ENCODE data around the gene CCAR1. TPM values are rescaled to one million over a fixed set of nuclear protein-coding genes. Genes with fewer than 3 reads are reported as not detected.
"Not testable (repeated sequence)": the region's sequence is repeated elsewhere in the genome, so short reads cannot be mapped to it uniquely, and the experiment has no call there.

Gene CCAR1
- polyA plus RNA-seq, 2 of the 4 experiments (the other 2 are of a cell fraction), result 98.8 to 107 TPM

DNA sequence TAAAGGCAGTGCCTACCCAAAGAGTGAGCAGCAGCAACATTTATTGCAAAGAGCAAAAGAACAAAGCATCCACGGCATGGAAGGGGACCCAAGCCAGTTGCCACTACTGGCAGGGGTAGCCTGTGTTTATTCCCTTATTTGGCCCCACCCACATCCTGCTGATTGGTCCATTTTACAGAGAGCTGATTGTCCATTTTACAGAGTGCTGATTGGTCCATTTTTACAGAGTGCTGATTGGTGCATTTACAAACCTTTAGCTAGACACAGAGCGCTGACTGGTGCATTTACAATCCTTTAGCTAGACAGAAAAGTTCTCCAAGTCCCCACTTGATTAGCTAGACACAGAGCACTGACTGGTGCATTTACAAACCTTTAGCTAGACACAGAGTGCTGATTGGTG, 101.6 kb downstream of the CCAR1 start:
- H3K9me3 ChIP-seq; H3K4me1 ChIP-seq; POLR2A ChIA-PET; H3K4me3 ChIP-seq; H3K4me2 ChIP-seq; DNase-seq (ENCODE audit: low read depth in 1 of 2, low spot score in 1 of 2); ATAC-seq; FAIRE-seq; H3K27ac ChIP-seq: not testable (repeated sequence)
- 97% methylated on average over 2 of the region's 2 CpGs for WGBS (ENCODE audit: missing lambda C conversion rate)
- CTCF ChIA-PET, result interaction anchor here (0.5 to 0.6 kb wide), 2 partner anchors 100 to 205 kb away, joined by 3 read pairs; no protein-coding TSS in a partner anchor
- peak; percentile 83 for TF ChIP-seq MAFK (IDR thresholded peaks at IDR 0.05; ENCODE audit: partially characterized antibody)

DNA sequence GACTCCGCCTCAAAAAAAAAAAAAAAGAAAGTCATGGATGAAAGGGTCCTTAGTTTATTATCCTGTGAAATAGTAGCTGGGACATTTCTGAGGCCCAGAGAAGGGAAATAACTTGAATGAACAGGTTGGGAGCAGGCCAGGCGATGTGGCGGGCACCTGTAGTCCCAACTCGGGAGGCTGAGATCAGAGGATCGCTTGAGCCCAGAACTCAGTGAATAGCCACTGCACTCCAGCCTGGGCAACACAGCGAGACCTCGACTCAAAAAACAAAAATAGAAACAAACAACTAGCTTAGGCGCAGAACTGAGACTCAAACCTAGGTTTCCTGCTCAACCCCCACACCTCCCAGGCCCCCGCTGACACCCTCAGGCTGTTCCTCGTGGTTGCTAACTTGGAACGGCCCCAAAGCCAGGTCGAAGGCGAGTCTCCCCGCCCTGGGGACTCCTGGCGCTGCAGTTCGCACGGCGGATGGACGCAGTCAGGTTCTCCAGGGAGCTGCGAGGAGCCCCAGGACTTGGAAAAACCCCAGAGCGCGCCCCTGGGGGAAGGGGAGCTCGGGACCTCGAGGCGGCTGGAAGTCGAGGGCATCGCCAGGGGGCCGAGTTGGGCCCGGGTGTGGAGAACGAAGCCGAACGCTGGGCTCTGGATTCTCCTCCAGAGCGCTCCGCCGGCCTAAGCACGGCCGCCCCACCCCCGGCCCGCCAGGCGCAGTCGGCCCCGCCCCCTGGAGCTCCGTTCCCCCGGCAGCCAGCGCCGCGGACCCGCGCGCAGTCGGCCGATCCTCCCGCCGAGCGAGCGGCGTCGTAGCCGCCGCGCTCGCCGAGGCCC, 105.9 kb downstream of the CCAR1 start, which contains the start of gene STOX1:
STOX1 (plus strand) TSS at position 768 of the 828 bp plus-strand sequence. CDS start 93 bp downstream, outside the sequence.
- peak within 1 kb of the TSS; percentile 81 to 84 for H3K27ac ChIP-seq
- TF ChIP-seq, protein P1, sequence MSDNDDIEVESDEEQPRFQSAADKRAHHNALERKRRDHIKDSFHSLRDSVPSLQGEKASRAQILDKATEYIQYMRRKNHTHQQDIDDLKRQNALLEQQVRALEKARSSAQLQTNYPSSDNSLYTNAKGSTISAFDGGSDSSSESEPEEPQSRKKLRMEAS (IDR thresholded peaks at IDR 0.05), result peak; percentile 76
- no peak for TF ChIP-seq POLR2AphosphoS2 (conservative IDR thresholded peaks at IDR 0.05; ENCODE audit: low read length)
- peak; percentile 34 for TF ChIP-seq POLR2A (IDR thresholded peaks at IDR 0.05; ENCODE audit: low read length)
- no peak for TF ChIP-seq JUN (IDR thresholded peaks at IDR 0.05)
- no peak for TF ChIP-seq EHF (CRISPR knock-in tag; IDR thresholded peaks at IDR 0.05)
- TF ChIP-seq, protein P2, sequence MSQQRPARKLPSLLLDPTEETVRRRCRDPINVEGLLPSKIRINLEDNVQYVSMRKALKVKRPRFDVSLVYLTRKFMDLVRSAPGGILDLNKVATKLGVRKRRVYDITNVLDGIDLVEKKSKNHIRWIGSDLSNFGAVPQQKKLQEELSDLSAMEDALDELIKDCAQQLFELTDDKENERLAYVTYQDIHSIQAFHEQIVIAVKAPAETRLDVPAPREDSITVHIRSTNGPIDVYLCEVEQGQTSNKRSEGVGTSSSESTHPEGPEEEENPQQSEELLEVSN (IDR thresholded peaks at IDR 0.05; ENCODE audit: borderline replicate concordance, low read depth), result peak; percentile 82
- TF ChIP-seq PHF8 (IDR thresholded peaks at IDR 0.05; ENCODE audit: borderline replicate concordance, low read depth), result peak; percentile 49; the same call in 1 of the 2 replicates
- FAIRE-seq, result no peak
- DNase-seq (ENCODE audit: low read depth in 1 of 2, low spot score in 1 of 2), result peak; percentile 56 to 83
- no peaks in the 10 kb centered on the region for H3K4me1 ChIP-seq
- POLR2A ChIA-PET, result interaction anchor here (0.6 to 1.8 kb wide), 10 partner anchors 12 to 943 kb away, joined by 3 to 6 read pairs (median 4); partner anchors contain the start of genes DDX50, DNA2 and SIRT1
- peak within 1 kb of the TSS; percentile 68 for H3K4me3 ChIP-seq
- CTCF ChIA-PET, result interaction anchor here (0.7 to 2.5 kb wide), 17 partner anchors 9 to 83 kb away, joined by 3 to 9 read pairs (median 4); no protein-coding TSS in a partner anchor
- H3K4me2 ChIP-seq, result peak within 1 kb of the TSS; percentile 83
- H3K9me3 ChIP-seq, result no peaks in the 10 kb centered on the region
- ATAC-seq, result peak; percentile 89 to 90
- 18% methylated on average over 20 of the region's 63 CpGs for WGBS (ENCODE audit: missing lambda C conversion rate)

DNA sequence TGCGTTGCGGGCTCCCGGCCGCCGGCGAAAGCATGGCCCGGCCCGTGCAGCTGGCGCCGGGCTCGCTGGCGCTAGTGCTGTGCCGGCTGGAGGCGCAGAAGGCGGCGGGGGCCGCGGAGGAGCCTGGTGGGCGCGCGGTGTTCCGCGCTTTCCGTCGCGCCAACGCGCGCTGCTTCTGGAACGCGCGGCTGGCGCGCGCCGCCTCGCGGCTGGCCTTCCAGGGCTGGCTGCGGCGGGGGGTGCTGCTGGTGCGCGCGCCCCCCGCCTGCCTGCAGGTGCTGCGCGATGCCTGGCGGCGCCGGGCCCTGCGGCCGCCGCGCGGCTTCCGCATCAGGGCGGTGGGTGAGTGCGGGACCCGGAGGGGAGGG, 106.5 kb downstream of the CCAR1 start:
- peak overlapping the region; percentile 68 for H3K4me3 ChIP-seq
- DNase-seq (ENCODE audit: low read depth in 1 of 2, low spot score in 1 of 2); H3K9me3 ChIP-seq; FAIRE-seq; H3K4me1 ChIP-seq: not testable (repeated sequence)
- POLR2A ChIA-PET, result interaction anchor here (0.6 to 1.8 kb wide), 9 partner anchors 12 to 944 kb away, joined by 3 to 6 read pairs (median 4); partner anchors contain the start of genes DDX50 and SIRT1
- peak overlapping the region; percentile 83 for H3K4me2 ChIP-seq
- no CpG with 5 or more reads among the region's 58 CpGs for WGBS (ENCODE audit: missing lambda C conversion rate)
- peak in 1 of 2 experiments; percentile 55; a peak in 5 of 6 replicates for ATAC-seq
- peak overlapping the region; percentile 81 to 84 for H3K27ac ChIP-seq
- CTCF ChIA-PET, result interaction anchor here (0.7 to 2.5 kb wide), 16 partner anchors 9 to 82 kb away, joined by 3 to 9 read pairs (median 4); no protein-coding TSS in a partner anchor

DNA sequence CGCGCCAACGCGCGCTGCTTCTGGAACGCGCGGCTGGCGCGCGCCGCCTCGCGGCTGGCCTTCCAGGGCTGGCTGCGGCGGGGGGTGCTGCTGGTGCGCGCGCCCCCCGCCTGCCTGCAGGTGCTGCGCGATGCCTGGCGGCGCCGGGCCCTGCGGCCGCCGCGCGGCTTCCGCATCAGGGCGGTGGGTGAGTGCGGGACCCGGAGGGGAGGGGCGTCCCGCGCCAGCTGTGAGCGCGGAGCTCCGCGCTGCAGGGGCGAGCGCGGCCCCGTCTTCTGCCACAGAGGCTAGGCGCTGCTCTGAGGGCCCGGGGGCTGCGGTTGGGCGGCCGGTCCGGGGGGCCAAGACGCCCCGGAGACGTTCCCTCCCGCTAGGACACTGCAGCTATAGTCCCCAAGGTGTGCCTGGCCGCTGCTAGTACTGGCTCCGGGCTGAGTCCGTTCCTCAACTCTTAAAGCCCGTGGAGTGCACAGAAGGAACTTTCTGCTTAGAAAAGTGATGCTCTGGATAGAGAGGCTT, 107.1 kb downstream of the CCAR1 start:
- DNase-seq (ENCODE audit: low read depth in 1 of 2, low spot score in 1 of 2), result peak in 1 of 2 experiments; percentile 28
- peak; percentile 56 to 58 for ATAC-seq

DNA sequence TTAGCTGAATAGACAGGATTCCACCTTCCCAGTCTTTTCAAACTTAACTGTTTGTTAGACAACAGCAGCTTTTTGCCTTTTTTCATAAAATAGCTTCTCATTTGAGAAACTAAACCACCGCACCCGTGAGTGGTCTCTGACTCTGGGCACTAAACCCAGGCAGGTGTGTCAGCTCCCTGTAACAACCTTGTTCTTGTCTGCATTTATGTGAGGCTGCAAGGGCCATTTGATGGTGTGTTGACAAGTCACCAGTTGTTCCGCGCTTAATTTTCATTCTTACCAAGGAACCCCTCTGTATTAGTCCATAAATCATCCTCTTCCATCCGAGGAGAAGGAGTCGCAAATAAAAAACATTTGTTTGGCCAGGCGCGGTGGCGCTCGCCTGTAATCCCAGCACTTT, 107.8 kb downstream of the CCAR1 start:
- no peaks in the 10 kb centered on the region for H3K4me1 ChIP-seq
- no peaks in the 10 kb centered on the region for H3K9me3 ChIP-seq
- ATAC-seq (no peak), DNase-seq (ENCODE audit: low read depth in 1 of 2, low spot score in 1 of 2) (no peak), FAIRE-seq (no peak)
- ChIA-PET CTCF (interaction anchor here (1.3 to 2.5 kb wide), 2 partner anchors 9 to 11 kb away, joined by 3 to 9 read pairs; no protein-coding TSS in a partner anchor), POLR2A (no interaction called here)
- WGBS (ENCODE audit: missing lambda C conversion rate), result 90% methylated on average over 10 of the region's 10 CpGs
- no peak overlapping the region for H3K27ac ChIP-seq
- H3K4me2 ChIP-seq, result no peak overlapping the region; the same call in 2 of the 3 replicates
- no peak overlapping the region for H3K4me3 ChIP-seq
- TF ChIP-seq NFE2L2 (conservative IDR thresholded peaks at IDR 0.05; ENCODE audit: low read length), result no peak
- TF ChIP-seq, protein P3, sequence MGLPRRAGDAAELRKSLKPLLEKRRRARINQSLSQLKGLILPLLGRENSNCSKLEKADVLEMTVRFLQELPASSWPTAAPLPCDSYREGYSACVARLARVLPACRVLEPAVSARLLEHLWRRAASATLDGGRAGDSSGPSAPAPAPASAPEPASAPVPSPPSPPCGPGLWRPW (IDR thresholded peaks at IDR 0.05), result no peak
- TF ChIP-seq RCOR1 (IDR thresholded peaks at IDR 0.05; ENCODE audit: low read depth, low read length), result no peak
- TF ChIP-seq HOXB13 (CRISPR knock-in tag; IDR thresholded peaks at IDR 0.05; ENCODE audit: low read depth), result no peak
- TF ChIP-seq RAD21 (conservative IDR thresholded peaks at IDR 0.05 in 1 of 2, IDR thresholded peaks at IDR 0.05 in 1 of 2), result no peak
- TF ChIP-seq EP300 (IDR thresholded peaks at IDR 0.05), result no peak
- no peak for TF ChIP-seq TP53 (CRISPR knock-in tag; IDR thresholded peaks at IDR 0.05)
- TF ChIP-seq, protein P4, sequence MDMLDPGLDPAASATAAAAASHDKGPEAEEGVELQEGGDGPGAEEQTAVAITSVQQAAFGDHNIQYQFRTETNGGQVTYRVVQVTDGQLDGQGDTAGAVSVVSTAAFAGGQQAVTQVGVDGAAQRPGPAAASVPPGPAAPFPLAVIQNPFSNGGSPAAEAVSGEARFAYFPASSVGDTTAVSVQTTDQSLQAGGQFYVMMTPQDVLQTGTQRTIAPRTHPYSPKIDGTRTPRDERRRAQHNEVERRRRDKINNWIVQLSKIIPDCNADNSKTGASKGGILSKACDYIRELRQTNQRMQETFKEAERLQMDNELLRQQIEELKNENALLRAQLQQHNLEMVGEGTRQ (IDR thresholded peaks at IDR 0.05), result no peak
- TF ChIP-seq HEYL (CRISPR knock-in tag; IDR thresholded peaks at IDR 0.05), result no peak
- TF ChIP-seq SMC3 (IDR thresholded peaks at IDR 0.05), result no peak
- TF ChIP-seq CBX2 (IDR thresholded peaks at IDR 0.05; ENCODE audit: borderline replicate concordance, low read depth), result no peak
- TF ChIP-seq CEBPB (IDR thresholded peaks at IDR 0.05), result no peak
- no peak for TF ChIP-seq HOXB5 (CRISPR knock-in tag; IDR thresholded peaks at IDR 0.05)
- TF ChIP-seq CBX8 (IDR thresholded peaks at IDR 0.05), result no peak
- no peak for TF ChIP-seq POLR2AphosphoS2 (conservative IDR thresholded peaks at IDR 0.05; ENCODE audit: low read length)

More for the DNA sequence above, 107.1 kb downstream of the CCAR1 start:
- CTCF ChIA-PET, result interaction anchor here (0.9 to 2.5 kb wide), 5 partner anchors 9 to 35 kb away, joined by 3 to 9 read pairs (median 4); no protein-coding TSS in a partner anchor
- peak overlapping the region; percentile 8 to 75; a peak in 4 of 6 replicates for H3K27ac ChIP-seq
- H3K9me3 ChIP-seq, FAIRE-seq, H3K4me1 ChIP-seq: not testable (repeated sequence)
- peak overlapping the region; percentile 39 for H3K4me3 ChIP-seq
- POLR2A ChIA-PET, result interaction anchor here (1.8 kb wide), 1 partner anchor 72 kb away, joined by 6 read pairs; the partner anchor contains the start of gene DDX50
- H3K4me2 ChIP-seq, result peak overlapping the region; percentile 53
- WGBS (ENCODE audit: missing lambda C conversion rate), result 21% methylated on average over 7 of the region's 59 CpGs

All from A549 (cell line).